COLO668 (cell line): Measurements from ENCODE around the gene CFAP57.
"Not testable (repeated sequence)": the region's sequence is repeated elsewhere in the genome, so short reads cannot be mapped to it uniquely, and the experiment has no call there.

Experiments
- DNase-seq: peaks from one replicate; lab custom pipeline; 2025; ENCODE audit not compliant: unreplicated experiment; lab: John Stamatoyannopoulos, UW

CFAP57 gene

DNA sequence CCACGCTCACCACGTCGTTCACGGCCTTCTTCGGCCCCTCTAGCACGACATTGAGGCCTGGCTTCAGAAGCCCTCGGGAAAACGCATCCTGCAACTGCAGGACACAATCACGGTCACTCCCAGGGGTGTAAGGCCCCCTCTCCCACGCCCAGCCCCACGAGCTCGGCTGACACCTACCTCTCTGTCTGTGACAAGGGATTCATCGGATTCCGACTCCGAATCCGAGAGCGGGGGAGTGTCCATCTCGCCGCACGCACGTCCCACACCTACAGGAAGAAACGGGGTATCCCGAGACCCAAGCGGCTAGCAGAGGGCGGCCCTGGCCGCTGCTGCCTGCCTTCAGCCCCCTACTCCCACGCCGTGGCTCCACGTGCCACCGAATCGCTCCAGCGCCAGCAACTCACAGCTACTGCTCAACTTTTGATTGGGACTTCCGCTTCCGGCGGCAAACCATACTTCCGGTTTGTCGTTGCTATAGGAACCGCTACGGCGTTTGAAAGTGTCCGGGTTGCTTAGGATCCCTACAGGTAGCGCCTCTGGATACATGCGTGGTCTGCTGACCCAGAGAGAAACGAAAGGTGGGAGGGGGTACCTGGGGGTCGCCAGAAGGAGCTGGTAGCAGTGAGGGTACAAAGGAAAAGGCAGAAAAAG, at the start of gene CFAP57, which contains the start of gene EBNA1BP2:
CFAP57 (plus strand) TSS at position 455 of the 651 bp plus-strand sequence. CDS start 424 bp downstream, outside the sequence.
EBNA1BP2 (minus strand) TSS at position 415 of the 651 bp plus-strand sequence; CDS start at position 243, 172 bp downstream.
- DNase-seq, result peak; percentile 96

DNA sequence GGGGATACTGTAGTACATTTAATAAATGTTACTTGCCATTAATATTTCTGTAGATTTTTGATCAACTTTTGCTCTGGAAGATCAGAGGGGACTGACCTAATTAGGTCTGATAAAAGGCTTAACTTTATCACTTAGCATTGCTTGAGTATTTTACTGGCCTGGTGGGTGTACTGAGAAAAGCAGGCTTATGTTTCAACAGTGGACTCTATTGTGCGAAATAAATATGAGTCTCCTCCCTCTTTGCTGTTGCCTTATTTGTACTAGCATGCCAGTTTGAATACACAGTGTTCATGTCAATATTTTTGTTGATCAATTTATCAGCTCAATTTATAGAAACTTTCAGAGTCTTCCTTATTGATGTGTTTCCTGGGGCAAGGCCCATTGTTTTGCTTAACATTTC, 49.1 kb upstream of the CFAP57 start:
- DNase-seq, result no peak

DNA sequence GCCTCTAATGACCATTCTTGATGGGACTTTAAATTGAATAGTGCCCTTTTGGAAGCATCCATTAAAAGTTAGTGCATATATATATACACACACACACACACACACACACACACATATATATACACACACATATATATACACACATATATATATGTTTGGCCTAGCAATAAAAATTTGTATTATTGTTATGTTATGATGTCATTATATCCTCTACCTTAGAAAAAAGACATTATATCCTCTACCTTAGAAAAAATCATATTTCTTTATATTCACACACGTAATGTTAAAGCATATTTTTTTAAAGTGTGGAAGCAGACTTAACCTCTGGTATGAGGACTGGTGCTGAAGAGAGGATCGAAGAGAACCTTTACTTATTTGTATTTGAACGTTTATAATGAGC, 43.3 kb upstream of the CFAP57 start:
- DNase-seq, result no peak

DNA sequence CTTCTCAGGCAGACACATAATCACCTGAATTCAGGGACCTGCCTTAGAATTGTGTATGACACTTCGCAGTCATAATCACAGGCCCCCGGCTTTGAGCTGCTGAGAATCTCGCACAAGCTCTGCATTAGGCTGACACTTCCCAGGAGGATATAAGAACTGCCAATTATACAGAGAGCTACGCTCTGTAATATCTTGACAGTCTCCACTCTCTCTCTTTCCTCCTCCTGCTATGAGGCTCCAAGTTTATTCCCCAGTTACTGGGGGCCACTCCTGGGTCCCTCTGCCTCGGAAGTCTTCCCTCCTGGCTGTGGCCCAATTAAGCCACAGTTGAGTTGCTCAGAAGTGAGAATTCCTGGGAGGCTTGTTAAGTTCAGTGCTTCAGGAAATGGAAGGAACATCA, 42.7 kb upstream of the CFAP57 start:
- DNase-seq, result no peak

DNA sequence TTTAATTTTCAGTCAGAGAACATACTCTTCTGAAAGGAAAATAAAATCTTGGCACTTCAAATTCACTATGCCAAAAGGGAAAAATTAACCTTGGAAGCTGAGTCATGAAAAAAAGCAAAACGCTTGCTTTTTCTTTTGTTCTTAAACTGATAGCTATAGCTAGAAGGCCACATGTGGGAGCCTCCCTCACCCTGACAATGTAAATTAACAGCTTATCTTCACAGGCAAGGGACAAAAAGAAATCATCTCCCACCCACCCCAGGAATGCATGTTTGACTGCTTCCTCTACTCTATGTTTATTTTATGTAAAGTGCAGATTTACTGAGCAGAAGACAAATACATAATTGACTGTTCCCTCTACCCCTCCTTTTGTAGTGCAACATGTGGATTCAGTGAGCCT, 38.1 kb upstream of the CFAP57 start:
- no peak for DNase-seq

DNA sequence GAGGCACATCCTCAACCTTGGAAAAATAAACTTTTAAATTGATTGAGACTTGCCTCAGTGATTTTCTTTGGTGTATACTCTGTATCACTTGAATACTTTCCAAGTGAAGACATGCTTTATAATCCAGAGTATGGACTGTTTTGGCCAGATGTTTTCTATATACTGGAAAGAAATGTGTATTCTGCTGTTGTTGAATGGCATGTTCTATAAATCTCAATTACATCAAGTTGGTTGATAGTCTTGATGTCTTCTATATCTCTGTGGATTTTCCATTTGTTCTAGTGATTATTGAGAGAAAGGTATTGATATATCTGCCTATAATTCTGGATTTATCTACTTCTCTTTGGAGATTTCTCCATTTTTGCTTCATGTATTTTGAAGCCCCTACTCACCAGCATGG, 37.5 kb upstream of the CFAP57 start:
- DNase-seq, result no peak

DNA sequence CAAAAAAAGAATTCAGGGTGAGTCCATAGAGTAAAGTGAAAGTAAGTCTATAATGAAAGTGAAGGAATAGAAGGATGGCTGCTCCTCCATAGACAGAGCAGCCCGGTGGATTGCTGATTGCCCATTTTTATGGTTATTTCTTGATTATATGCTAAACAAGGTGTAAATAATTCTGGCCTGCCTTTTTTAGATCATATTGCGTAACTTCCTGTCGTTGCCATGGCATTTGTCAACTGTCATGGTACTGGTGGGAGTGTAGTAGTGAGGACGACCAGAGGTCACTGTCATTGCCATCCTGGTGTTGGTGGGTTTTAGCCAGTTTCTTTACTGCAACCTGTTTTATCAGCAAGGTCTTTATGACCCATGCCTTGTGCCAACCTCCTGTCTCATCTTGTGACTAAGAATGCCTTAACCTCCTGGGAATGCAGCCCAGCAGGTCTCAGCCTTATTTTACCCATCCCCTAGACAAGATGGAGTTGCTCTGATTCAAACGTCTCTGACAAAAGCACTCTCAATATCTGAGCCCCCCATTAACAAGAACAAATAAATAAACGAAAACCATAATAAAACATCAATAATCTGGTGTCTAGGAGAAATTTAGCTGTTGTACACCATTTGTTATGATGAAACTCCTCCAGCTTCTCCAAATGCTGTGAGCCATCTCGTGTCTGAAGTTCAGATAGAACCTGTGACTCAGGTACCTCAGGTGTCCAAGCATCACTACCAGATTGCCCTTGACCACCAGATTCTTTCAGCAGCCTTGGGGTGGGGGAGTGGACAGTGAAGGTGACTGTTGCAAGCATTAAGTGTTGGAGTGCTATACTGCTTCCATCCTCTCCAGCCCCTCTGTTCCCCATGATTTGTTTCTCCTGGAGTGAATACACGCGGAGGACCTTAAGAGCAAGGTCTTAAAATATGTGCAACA, 36.0 kb upstream of the CFAP57 start:
- no peak for DNase-seq

DNA sequence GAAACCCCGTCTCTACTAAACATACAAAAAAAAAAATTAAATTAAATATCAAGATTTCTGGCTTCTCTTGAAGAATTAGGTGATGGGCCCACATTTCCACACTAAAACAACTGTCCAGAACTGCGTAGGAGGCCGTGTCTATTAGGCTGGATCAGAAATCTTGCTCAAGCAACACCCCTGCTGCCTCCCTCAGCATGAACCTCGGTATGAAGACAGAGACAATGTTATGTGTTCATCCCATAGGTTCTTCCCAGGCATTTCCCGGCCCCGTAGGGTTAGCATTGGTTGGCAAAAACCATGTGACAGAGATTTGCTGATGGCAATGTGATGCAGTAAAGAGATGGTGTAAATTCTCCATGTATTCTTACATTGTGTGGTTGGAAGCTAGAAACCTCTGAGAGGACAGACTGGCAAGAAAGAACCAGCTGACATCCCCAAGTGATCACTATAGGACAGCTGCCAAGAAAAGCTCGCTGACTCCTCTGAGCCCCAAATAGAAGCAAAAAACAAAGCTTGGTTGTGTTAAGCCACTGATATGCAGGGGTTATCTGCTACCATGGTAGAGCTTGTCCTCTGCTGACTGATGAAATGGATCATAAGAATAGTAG, 34.6 kb upstream of the CFAP57 start:
- DNase-seq, result no peak

DNA sequence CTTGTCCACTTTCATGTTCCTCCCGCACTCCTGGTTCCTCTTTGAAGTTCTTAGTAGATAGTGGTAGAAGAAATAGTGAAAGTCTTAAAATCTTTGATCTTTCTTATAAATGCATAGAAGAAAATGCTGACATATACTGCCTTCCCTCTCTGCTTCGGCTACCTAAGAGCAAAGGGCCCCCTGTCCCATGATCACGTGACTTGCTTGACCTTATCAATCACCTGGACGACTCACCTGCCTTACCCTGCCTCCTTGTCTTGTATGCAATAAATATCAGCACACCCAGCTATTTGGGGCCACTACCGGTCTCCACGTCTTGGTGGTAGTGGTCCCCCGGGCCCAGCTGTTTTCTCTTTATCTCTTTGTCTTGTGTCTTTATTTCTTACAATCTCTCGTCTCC, 32.8 kb upstream of the CFAP57 start:
- DNase-seq, result not testable (repeated sequence)

DNA sequence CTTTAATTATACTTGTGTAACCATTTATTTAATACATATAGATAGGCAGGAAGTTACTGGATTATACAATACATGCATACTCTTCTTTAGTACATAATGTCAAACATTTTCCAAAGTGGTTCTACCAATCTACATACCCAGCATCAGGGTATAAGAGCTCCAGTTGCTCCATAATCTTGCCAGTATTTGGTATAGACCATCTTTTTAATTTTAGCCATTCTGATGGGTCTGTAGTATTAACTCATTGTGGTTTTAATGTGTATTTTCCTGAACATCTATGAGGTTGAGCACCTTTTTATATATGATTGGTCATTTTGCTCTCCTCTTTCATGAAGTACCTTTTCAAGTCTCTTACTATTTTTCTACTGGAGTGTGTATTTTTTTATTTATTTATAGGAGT, 32.1 kb upstream of the CFAP57 start:
- no peak for DNase-seq

DNA sequence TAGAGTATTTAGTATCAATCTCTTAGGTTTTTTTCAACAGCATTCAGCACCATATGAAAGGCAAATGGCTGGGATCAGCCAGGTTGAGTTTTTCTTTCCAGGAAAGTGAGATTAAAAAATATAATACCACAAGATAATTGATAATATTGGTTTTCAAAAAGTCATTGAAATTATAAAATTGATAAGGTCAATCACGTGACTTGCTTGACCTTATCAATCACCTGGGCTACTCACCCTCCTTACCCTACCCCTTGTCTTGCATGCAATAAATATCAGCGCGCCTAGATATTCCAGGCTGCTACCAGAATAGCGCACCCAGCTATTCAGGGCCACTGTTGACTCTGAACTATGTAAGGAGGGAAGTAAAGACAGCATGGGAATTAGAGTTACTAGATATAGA, 31.5 kb upstream of the CFAP57 start:
- DNase-seq, result no peak

DNA sequence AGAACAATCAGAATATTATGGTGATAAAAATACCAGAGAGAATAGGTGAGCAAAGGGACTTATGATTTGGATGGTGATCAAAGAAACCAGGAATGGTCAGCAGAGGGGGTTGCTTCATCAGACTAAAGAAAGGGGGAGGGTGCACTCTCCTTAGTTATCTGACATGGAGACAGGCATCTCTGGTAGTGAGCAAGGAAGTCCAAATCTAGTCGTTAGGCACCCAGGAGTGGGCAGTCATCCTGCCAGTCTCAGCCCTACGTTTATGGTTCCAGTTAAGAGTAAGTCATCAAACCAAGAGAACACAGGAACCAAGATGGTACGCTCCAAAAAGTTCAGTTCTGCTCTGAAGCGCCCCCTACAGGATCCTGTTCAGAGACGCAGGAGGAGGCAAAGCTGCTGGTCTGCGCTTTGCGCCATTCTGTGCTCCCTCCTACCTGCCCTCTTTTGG, 28.7 kb upstream of the CFAP57 start:
- peak; percentile 32 for DNase-seq

DNA sequence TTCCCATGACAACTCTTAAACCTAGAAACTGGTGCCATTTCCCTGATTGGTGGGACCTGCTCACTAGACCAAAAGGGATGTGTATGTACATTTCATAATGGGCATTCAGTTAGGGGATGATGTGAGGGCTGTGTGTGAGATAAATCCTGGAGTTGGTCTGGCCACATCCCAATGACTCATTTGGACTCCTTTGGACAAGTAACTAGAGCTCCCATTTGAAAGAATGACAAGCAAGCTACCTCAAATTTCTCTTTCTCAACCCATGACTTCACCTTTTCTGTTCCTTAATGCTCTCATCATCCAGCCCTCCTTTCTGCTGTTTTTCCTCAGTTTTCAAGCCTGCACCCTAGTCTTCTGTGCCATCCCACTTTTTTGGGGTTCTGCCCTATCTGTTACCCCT, 27.9 kb upstream of the CFAP57 start:
- no peak for DNase-seq

DNA sequence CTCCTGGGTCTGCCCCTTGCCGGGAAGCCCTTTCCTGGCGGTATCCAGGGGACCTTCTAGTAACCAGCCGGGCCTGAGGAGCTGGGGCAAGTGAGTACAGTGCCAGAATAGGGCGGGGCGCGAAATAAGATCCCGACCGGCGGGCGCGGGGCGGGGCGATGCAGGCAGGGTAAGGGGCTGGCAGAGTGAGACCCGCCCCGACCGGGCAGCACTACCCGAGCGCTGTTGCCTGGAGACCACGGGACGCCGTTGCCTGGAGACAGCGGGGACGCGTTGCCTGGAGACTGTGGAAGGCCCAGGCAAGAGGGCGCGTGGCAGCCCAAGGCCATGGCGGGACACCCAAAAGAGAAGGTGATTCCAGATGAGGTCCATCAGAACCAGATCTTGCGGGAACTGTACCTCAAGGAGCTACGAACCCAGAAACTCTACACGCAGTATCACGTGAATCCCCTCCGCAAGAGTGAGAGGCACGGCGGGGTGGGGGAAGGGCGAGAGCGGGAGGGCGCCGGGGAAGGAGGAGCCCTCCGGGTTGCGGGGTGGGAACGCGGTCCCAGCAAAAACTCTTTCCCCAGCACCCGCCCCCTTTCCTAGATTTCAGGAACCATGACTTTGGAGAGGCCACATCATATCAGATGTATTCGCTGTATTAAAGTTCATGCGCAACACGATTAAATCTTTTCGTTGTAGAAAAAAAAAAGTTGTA, 24.4 kb upstream of the CFAP57 start:
- DNase-seq, result peak; percentile 88

DNA sequence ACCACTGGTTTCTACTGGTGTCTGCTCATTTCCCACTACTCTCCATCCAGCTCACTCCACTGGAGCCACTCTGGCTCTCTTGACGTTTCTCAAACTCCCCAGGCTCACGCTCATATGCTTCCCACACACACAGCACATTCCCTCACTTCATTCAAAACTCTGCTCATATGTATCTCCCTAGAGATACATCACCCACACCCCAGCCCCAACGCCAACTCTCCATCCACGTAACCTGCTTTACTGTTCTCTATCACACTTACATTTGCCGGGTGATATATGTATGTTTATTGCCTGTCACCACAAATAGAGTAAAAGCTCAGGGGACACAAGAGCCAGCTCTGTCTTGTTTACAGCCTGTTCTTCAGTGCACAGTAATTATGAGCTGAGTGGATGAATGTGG, 22.2 kb upstream of the CFAP57 start:
- no peak for DNase-seq

DNA sequence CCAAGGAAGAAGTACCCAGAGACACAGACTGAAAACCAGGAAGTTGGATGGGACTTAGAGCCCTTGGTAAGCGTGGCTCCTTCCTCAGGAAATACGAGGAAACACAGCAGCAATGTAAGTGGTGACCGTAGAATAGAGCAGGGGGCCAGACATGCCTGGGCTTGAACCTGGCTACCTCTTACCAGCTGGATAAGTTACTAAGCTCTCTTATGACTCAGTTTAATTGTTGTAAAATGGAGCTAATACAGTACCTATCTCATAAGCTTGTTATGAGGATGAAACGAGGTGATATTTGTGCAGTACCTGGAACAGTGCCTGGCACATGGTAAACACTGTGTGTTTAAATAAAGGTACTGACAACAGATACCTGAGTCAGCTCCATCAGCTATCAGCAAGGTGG, 19.3 kb upstream of the CFAP57 start:
- DNase-seq, result no peak

DNA sequence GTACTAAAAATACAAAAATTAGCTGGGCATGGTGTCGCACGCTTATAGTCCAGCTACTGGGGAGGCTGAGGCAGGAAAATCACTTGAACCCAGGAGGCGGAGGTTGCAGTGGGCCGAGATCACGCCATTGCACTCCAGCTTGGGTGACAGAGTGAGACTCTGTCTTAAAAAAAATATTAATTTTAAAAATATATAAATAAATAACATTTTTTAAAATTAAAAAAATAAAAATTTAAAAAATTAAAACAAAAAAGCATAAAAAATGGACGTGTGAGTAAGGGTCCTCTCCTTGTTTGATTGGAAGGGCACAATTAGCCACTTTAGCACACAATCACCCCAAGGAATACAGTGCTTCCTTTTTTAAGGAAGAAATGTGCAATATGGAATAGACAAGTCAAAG, 18.7 kb upstream of the CFAP57 start:
- no peak for DNase-seq

DNA sequence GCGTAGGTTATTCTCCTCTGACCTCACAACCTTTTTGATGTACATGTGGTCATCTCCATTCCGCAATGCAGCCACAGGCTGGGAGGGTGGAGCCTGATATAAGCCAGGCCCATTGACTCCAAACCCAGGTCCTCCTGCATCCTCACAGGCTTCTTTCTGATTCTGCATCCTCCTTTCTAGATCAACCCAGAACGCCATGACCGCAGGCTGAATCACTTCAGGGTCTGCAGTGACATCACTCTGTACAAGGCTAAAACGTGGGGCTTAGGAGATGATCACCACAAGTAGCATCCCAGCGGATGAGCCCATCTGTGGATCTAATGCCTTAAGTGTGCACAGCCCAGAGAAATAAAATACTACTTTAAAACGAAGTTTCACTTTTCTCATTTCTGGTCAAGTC, 16.1 kb upstream of the CFAP57 start:
- DNase-seq, result no peak

DNA sequence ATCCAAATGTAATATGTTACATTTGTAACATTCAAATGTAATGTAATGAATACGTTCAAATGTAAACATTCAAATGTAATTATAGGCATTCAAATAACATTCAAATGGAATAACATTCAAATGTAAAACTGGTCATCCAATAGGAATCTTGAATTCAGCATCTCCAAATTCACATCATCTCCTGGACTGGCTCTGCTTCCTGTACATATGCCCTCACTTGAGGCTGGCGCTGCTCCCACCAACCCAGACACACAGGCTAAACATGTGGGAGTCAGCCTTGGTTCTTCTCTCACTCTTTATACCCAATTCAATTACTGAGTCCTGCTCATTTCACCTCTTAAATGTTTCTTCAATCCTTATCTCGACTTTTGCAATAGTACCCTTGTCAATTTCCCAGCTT, 7.0 kb upstream of the CFAP57 start:
- no peak for DNase-seq

DNA sequence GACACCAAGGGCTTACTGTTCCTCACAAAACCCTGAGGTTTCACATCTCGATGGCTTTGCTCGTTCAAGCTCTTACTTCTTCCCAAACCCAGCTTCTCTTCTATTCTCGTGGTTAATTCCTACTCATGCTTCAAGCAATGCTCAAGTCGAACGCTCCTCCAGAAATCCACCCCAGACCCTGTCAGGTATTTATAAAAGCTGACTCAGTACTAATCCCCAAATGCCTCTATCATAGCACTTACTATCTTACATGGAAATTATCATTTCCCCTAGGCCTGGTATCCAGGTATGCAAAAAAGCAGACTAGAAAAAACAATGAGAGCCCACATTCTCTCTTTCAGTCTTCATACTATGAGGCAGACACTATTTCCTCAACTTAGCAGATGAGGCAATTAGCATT, 6.4 kb upstream of the CFAP57 start:
- no peak for DNase-seq

DNA sequence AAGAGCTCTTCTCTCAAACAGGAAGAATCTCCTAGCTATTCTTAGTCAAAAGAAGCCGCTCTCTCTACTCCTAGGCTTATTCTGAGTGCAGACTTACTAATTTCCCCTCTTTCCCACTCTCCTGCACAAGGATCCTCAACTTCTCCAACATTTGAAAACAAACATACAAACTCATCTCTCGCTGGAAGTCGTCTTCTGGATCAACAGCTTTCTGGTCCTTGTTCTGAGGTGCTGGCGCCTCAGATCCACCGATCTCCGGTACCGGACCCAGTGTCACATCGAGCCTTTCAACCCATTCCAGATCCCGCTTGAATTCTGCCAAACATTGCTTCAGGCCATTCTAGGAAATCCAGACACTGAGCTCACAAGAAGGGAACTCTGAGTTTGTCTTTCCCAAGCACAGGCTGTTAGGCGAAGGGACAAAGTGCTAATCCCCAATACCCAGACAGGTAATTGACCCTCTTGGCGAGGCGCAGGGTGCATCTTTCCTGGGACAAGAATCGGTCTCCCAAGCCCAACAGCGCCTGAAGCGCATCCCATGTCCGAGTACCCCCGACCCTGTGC, 736 bp upstream of the CFAP57 start:
- DNase-seq, result no peak
